Raji (cell line): ENCODE measurements around the gene BIRC6.

ENCODE experiments used
- POLR2A ChIP-seq: IDR thresholded peaks from 2 replicates; pipeline ENCODE4 v1.6.1; 2011; ENCODE audit warnings: low read depth, low read length, control low read depth; ENCODE audit not compliant: insufficient read depth

BIRC6 gene

DNA sequence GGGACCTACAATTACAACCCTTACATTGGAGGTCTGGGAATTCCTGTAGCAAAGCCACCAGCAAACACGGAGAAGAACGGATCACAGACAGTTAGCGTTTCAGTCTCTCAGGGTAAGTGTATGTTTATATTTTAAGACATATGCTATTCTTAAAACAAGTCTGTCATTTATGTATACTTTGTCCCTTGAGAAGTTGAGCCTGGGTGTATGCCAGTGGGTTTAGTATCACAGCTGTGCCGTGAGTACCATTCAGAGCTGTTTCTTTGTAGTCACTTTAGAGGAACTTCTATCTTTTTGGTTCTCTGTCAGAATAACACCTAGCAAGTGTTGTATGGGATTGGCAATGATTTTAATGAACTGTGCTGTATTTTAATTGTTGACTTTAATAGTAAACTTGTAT is 125.6 kb downstream of the BIRC6 start:
- no peak for TF ChIP-seq POLR2A

DNA sequence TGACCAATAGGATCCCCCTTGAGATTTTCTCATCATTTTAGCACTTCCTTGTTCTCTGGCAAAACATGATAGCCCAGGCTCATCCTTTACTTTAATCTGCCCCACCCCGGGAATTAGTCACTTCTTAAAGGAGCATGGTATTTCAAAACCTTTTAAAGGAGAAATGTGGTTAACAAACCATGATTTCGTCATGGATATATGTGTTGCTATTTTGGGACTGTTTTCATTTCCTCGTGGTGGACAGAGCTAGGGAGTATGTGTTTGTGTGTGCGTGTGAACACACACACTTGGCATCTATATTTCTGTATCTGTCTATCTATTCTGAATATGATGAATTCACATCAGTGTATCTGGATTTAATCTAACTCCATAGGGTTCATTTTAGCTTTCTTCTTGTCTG is 128.1 kb downstream of the BIRC6 start:
- TF ChIP-seq POLR2A = no peak

DNA sequence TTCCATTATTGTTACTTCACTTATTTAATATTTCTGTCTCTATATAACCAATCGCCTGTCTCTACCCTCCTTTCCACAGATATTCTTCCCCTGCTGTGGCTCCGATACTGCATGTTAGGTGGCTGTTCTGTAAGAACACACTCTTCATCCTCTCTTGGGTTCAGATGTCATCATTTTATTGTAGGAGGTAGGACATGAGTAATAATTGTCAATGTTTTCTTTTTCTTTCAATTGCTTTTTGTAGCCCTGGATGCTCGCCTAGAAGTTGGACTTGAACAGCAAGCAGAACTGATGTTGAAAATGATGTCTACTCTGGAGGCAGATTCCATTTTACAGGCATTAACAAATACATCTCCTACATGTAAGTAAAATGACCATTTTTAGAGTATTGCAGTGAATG is 128.6 kb downstream of the BIRC6 start:
- no peak for TF ChIP-seq POLR2A

DNA sequence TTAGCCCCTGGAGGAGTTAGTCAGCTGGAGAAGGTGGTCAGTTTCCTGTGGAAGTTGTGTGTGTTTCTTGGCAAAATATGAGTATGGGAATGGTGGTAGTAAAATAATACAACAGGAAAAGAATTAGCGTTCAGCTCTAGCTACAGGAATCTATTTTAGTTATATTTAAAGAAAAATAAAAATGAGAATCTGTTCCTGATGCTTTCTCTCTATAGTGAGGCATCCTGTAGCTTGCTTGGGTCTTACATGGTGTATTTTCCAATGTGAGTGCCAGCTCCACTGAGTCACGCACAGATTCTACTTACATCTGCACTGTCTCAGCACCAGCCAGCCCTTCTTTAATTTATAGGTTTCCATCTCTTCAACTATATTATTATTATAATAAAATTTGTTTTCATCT is 132.2 kb downstream of the BIRC6 start:
- TF ChIP-seq POLR2A = no peak

DNA sequence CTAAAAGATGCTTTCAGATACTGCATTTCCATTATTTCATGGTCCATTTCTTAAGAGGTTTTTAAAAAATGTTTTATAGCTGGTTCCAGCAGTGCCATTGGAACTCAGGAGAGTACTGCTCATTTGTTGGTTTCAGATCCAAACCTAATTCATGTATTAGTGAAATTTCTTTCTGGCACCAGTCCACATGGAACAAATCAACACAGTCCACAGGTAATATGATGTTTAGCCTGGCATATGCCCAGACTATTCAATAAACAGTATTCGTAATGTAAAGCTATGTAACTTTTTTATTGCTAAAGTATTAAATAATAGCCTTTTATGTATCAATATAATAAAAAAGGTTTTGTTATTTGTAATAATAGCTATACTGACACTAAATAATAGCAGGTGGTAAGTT is 134.5 kb downstream of the BIRC6 start:
- TF ChIP-seq POLR2A = no peak

DNA sequence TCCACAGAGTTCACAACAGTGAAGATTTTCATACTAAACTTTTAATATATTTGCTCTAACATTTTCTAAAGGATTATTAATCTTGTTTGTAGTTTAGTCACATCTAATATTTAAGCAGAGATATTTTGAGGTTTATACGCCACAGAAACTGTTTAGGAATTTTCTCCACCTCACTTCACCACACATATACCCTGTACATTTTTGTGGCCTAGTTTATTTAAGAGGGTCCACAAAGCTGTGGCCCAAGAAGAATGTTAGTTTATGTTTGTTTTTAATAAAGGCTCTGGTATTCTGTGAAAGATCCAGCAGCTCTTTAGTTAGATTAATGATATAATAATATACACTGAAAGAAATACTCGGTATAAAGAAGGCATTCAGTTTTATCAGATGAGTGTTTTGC is 138.3 kb downstream of the BIRC6 start:
- TF ChIP-seq POLR2A = no peak

DNA sequence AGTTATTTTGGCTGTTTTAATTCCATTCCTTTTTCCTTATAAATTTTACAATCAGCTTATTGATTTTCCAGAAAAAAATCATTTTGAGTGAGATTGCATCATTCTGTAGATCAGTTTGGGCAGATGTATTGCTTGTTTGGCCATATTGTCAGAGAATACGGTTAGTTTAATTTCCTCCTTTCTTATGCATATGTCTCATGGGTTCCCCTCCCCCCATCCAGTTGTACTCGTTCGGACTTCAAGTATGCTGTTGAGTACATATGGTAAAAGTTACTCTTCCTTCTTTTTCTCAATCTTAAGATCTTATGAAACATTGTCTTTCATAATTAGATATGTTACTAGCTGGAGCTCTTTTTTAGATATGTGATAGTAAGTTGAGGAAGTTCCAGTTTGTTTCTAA is 139.8 kb downstream of the BIRC6 start:
- no peak for TF ChIP-seq POLR2A

DNA sequence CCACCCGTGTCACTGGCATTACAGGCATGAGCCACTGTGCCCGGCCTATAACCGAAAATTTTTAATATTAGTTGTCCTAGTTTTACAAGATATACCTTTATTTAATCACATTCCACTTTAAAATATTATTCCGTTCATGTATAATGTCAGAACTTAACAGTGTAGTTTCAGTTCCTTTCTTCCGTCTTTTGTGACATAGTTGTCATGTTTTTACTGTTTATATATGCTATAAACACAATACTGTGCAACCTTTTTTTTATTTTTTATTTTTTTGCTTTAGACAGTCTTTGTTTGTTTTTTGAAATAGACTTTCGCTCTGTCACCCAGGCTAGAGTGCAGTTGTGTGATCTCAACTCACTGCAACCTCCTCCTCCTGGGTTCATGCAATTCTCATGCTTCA is 141.5 kb downstream of the BIRC6 start:
- TF ChIP-seq POLR2A = no peak

DNA sequence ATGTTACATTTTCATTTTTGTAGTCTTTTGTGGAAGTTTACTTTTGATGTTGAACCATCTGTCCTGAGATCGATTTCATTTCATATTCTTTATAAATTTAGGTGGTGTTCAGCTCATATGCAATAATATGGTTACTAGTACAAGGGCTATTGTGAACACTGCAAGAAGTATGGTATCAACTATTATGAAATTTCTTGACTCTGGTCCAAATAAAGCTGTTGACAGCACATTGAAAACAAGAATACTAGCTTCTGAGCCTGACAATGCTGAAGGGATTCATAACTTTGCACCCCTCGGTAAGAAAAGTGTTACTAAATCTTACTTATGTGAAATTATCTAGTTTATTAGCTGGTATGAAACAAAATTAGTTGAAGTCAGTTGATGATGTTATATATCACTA is 146.1 kb downstream of the BIRC6 start:
- TF ChIP-seq POLR2A = no peak

DNA sequence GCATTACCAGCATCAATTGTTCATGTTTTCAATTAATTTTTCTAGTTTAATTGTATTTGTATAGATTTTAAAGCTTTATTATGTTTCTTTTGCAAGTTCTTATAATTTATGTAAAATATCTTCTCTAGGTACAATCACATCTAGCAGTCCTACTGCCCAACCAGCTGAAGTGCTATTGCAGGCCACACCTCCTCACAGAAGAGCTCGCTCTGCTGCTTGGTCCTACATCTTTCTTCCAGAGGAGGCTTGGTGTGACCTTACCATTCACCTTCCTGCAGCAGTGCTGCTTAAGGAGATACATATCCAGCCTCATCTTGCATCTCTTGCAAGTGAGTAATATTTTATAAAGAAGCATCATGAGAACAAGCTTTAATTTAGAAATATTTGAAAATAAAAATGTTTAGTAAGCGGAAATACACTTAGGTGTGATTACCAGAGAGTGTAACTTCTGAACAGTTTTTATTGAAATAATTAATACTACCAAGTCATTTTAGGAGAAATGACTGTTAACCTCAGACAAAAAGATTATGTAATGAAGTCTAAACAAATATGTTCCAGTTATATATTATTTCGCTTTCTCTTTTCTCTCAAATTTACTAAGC is 148.2 kb downstream of the BIRC6 start:
- no peak for TF ChIP-seq POLR2A

DNA sequence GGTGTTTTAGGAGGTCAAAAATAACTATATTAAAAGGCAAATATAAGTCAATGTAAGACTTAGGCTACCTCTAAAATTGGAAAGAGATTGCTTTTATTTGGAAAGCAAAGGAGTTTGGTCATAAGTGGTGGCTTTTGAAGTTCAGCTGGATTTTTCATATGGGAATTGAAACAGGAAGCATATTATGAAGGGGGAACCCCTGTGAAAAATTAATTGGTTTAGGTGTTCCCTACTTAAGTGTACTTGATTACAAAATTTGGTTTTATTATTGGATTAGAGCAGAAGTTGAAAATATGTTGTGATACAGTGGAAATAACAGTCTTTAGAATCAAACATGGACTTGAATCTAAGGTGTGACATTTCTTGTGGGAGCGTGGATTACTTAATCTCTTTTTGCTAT is 149.6 kb downstream of the BIRC6 start:
- TF ChIP-seq POLR2A = no peak

DNA sequence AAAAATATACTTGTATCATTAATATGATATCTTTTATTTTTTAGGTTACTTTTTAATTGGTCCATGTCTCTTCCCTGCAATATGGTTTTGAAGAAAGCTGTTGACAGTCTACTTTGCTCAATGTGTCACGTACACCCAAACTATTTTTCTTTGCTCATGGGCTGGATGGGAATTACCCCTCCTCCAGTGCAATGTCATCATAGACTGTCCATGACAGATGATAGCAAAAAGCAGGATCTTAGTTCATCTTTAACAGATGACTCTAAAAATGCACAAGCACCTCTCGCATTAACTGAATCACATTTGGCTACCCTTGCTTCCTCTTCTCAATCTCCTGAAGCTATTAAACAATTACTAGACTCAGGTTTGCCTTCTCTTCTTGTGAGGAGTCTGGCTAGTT is 158.1 kb downstream of the BIRC6 start:
- no peak for TF ChIP-seq POLR2A

DNA sequence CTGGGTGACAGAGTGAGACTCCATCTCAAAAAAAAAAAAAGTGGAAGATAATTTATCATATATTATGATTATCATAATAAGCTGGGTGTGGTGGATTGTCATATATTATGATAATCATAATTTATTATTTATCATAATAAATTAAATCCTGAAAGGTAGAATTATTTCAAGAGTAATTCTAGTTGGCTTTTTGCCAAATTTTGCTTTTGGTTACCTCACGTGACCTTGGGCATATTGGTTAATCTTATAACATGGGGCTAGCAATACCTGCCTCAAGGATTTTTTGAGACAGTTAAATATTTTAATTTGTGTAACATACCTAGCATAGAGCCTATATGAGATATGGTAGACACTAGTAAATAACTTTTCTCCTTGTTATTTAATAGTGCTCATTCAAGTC is 159.7 kb downstream of the BIRC6 start:
- TF ChIP-seq POLR2A = no peak

DNA sequence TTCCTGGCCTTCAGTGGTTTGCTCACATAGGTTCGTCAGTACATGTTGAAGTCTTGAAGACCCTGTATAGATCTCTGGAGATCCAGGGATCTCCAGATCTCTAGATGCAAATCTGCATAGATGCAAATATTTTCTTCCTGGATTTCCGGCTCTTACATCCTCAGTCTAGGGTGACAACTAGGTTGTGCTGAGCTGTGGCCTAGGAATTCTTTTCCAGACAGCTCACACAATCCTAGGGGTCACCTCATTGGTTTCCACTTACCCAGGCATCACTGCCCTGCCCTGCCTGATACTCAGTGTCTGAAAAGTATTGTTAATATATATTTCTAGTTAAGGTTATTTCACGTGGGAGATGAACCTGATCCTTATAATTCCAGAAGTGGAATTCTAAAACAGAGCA is 165.9 kb downstream of the BIRC6 start:
- TF ChIP-seq POLR2A = no peak

DNA sequence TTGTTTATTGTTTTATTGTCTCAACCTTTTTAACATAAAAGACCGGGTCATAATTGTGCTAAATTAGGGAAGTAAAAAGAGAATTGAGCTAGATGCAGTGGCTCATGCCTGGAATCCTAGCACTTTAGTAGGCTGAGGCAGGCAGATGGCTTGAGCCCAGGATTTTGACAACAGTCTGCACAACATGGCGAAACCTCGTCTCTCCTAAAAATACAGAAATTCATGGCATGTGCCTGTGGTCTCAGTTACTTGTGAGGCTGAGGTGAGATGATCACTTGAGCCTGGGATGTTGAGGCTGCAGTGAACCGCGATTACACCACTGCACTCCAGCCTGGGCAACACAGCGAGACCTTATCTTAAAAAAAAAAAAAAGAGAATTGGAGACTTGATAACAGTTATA is 166.9 kb downstream of the BIRC6 start:
- TF ChIP-seq POLR2A = no peak

DNA sequence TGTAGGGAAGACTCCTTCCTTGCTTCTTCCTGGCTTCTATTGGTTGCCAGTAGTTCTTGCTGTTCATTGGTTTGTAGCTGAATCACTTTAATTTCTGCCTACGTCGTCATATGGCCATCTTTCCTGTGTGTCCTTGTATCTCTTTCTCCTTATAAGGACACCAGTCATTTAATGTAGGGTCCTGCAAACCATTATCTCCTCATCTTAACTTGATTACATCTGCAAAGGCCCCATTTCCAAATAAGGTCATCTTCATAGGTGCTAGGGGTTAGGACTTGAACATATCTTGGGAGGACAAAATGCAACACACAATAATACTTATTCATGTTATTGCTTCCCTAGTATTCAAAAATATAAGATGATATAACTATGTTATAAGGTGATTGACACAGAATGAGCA is 175.5 kb downstream of the BIRC6 start:
- TF ChIP-seq POLR2A = no peak

DNA sequence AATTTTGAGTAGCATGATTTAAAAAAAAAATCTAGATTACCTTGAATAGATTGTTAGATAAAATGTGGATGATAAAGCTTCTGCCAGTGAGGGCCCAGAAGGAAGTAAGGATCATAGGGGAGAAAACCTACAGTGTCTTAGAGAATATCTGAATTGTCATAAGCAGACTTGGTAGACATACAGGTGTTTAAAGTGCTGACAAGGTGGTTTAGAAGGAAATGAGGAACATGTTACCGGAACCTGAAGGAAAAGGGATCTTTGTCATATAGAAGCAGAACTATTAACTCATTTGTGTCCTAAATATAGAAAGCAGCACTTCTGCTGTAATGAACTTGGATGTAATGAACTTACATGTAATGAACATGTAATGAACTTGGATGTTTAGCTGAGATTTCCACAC is 176.1 kb downstream of the BIRC6 start:
- no peak for TF ChIP-seq POLR2A

DNA sequence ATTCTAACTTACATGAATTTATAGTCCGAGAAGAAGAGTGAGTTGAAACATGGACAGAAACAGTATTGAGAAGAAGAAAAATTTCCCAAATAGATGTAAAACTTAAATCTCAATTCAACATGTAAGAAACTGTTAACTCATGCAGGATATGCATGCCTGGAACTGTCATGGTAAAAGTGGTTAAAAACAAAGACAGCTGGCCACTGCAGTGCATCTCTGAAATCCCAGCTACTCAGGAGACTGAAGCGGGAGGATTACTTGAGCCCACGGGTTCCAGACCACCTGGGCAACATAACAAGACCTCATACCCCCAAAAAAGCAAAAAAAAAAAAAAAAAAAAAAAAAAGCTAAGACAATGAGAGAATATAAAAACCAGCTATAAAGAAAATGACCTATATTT is 178.0 kb downstream of the BIRC6 start:
- no peak for TF ChIP-seq POLR2A

DNA sequence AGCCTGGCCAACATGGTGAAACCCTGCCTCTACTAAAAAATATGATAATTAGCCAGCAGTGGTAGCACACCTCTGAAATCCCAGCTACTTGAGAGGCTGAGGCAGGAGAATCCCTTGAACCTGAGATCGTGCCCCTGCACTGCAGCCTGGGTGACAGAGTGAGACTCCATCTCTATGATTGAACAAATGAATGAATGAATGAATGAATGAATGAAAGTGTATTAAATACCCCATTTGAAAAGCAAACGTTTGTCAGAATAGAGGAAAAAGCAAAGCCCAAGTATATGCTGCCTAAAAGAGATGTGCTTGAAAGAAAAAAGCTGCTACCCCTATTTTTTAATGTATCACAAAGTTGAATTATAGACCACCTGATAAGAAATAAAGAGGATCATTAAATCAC is 181.9 kb downstream of the BIRC6 start:
- no peak for TF ChIP-seq POLR2A
